T-helper 22 cell (primary cell): Measurements from ENCODE around the gene DLG2.

Source experiments
- DNase-seq: peaks from one replicate; pipeline ENCODE4 v3.0.0-alpha.2; 2020; ENCODE audit warnings: low read depth

Gene DLG2

GRCh38 chr11:83677730-83678129, 1949.4 kb downstream of the DLG2 start:
- no peak for DNase-seq

GRCh38 chr11:83676056-83676601, 1951.0 kb downstream of the DLG2 start:
- DNase-seq, result no peak

- DNase-seq, result no peak
These were observed 1952.8 kb downstream of the DLG2 start for GRCh38 chr11:83674102-83674896.

GRCh38 chr11:83671289-83671688, 1955.9 kb downstream of the DLG2 start:
- DNase-seq, result no peak

- no peak for DNase-seq
These were observed 1961.0 kb downstream of the DLG2 start for GRCh38 chr11:83666149-83666548.

- DNase-seq, result no peak
These were observed 1963.2 kb downstream of the DLG2 start for GRCh38 chr11:83663988-83664387.

GRCh38 chr11:83663446-83663845, 1963.7 kb downstream of the DLG2 start:
- no peak for DNase-seq

- no peak for DNase-seq
These were observed 1964.7 kb downstream of the DLG2 start for GRCh38 chr11:83662494-83662893.

GRCh38 chr11:83661491-83662350, 1965.4 kb downstream of the DLG2 start:
- DNase-seq, result no peak

GRCh38 chr11:83659466-83659865, 1967.7 kb downstream of the DLG2 start:
- no peak for DNase-seq

GRCh38 chr11:83656796-83657330, 1970.3 kb downstream of the DLG2 start:
- DNase-seq, result no peak

- DNase-seq, result no peak
These were observed 1971.2 kb downstream of the DLG2 start for GRCh38 chr11:83655976-83656375.

GRCh38 chr11:83649528-83649855, 1977.7 kb downstream of the DLG2 start:
- DNase-seq, result no peak

GRCh38 chr11:83648610-83649527, 1978.3 kb downstream of the DLG2 start:
- DNase-seq, result no peak

- DNase-seq, result no peak
These were observed 1981.6 kb downstream of the DLG2 start for GRCh38 chr11:83645561-83645960.

GRCh38 chr11:83643115-83643514, 1984.0 kb downstream of the DLG2 start:
- no peak for DNase-seq

- DNase-seq, result no peak
These were observed 1984.6 kb downstream of the DLG2 start for GRCh38 chr11:83642500-83642899.

- no peak for DNase-seq
These were observed 1985.6 kb downstream of the DLG2 start for GRCh38 chr11:83641511-83641910.

GRCh38 chr11:83639995-83640758, 1987.0 kb downstream of the DLG2 start:
- DNase-seq, result no peak

- no peak for DNase-seq
These were observed 1992.0 kb downstream of the DLG2 start for GRCh38 chr11:83635166-83635565.

- DNase-seq, result no peak
These were observed 1996.9 kb downstream of the DLG2 start for GRCh38 chr11:83630211-83630610.
